Neutrophil (primary cell): ENCODE results near the gene SIRPG.

ENCODE experiments used
- H3K27ac ChIP-seq: fragments of 200-600 bp; sonication (generic); 2 replicates; pipeline ENCODE4 v1.5.1; 2016; ENCODE audit warnings: mild to moderate bottlenecking, moderate library complexity
- H3K27me3 ChIP-seq: fragments of 200-600 bp; sonication (generic); 2 replicates; pipeline ENCODE4 v1.6.0; 2016; ENCODE audit warnings: mild to moderate bottlenecking
- H3K36me3 ChIP-seq: fragments of 200-600 bp; sonication (generic); 2 replicates; pipeline ENCODE4 v1.5.1; 2017
- H3K4me1 ChIP-seq, 2 experiments: fragments of 200-600 bp in 1 of 2; sonication (generic) in 1 of 2; 1 replicate in 1 of 2; 2 replicates in 1 of 2; pipeline versions ENCODE4 v1.5.1 to v1.6.1; 2013 to 2016; ENCODE audit warnings: low read depth in 1 of 2, low read length in 1 of 2, mild to moderate bottlenecking in 1 of 2, moderate library complexity in 1 of 2; ENCODE audit not compliant: control insufficient read depth in 1 of 2, insufficient read depth in 1 of 2
- H3K4me3 ChIP-seq, 2 experiments: fragments of 200-600 bp in 1 of 2; sonication (generic) in 1 of 2; 1 replicate in 1 of 2; 2 replicates in 1 of 2; pipeline ENCODE4 v1.5.1; 2013 to 2016; ENCODE audit warnings: low read depth in 1 of 2, low read length in 1 of 2, mild to moderate bottlenecking in 1 of 2, moderate library complexity in 1 of 2
- H3K9me3 ChIP-seq: fragments of 200-600 bp; sonication (generic); 2 replicates; pipeline ENCODE4 v1.5.1; 2016
- CTCF ChIP-seq: fragments of 200-600 bp; sonication (generic); IDR thresholded peaks from 2 replicates; pipeline ENCODE4 v1.5.1; 2016; ENCODE audit warnings: antibody characterized with exemption

Gene SIRPG

GRCh38 chr20:1672728-1673127 is 15.1 kb upstream of the SIRPG start:
- no peak for TF ChIP-seq CTCF
- no peaks in the 10 kb centered on the region for H3K36me3 ChIP-seq
- no peaks in the 10 kb centered on the region for H3K4me1 ChIP-seq
- H3K4me3 ChIP-seq = no peak overlapping the region
- H3K27me3 ChIP-seq = peaks cover 22% of the 10 kb centered on the region
- no peak overlapping the region for H3K27ac ChIP-seq
- no peaks in the 10 kb centered on the region for H3K9me3 ChIP-seq

GRCh38 chr20:1671891-1672669 is 14.5 kb upstream of the SIRPG start:
- Histone ChIP-seq H3K4me3 (no peak overlapping the region), H3K36me3 (no peaks in the 10 kb centered on the region), H3K27me3 (peaks cover 15% of the 10 kb centered on the region), H3K9me3 (no peaks in the 10 kb centered on the region), H3K27ac (no peak overlapping the region), H3K4me1 (no peaks in the 10 kb centered on the region)
- TF ChIP-seq CTCF = no peak

GRCh38 chr20:1669304-1669703 is 11.7 kb upstream of the SIRPG start:
- no peaks in the 10 kb centered on the region for H3K36me3 ChIP-seq
- peaks cover 9 to 11% of the 10 kb centered on the region in 2 experiments for H3K4me1 ChIP-seq

GRCh38 chr20:1667502-1668085 is 10.0 kb upstream of the SIRPG start:
- Histone ChIP-seq H3K36me3 (no peaks in the 10 kb centered on the region), H3K27ac (no peak overlapping the region), H3K4me3 (no peak overlapping the region), H3K4me1 (peaks cover 18% of the 10 kb centered on the region in 2 experiments), H3K27me3 (no peaks in the 10 kb centered on the region), H3K9me3 (no peaks in the 10 kb centered on the region)
- TF ChIP-seq CTCF = no peak

More at GRCh38 chr20:1669304-1669703, 11.7 kb upstream of the SIRPG start:
- Histone ChIP-seq H3K9me3 (no peaks in the 10 kb centered on the region), H3K4me3 (no peak overlapping the region), H3K27ac (no peak overlapping the region), H3K27me3 (no peaks in the 10 kb centered on the region)
- no peak for TF ChIP-seq CTCF

GRCh38 chr20:1666802-1667201 is 9.2 kb upstream of the SIRPG start:
- no peak overlapping the region for H3K4me3 ChIP-seq
- H3K9me3 ChIP-seq = no peaks in the 10 kb centered on the region
- no peaks in the 10 kb centered on the region for H3K27me3 ChIP-seq

More at GRCh38 chr20:1666802-1667201, 9.2 kb upstream of the SIRPG start:
- Histone ChIP-seq H3K27ac (no peak overlapping the region), H3K36me3 (no peaks in the 10 kb centered on the region), H3K4me1 (peaks cover 18% of the 10 kb centered on the region in 2 experiments)
- no peak for TF ChIP-seq CTCF
